ENCODE measurements around the gene TPMT. TPM values are rescaled to one million over a fixed set of nuclear protein-coding genes. Genes with fewer than 3 reads are reported as not detected.

Gene TPMT
- total and polyA plus RNA-seq, 9 donors = 4.2 to 11.5 (median 5.4) TPM

- Histone ChIP-seq H3K27me3 (no peaks in the 10 kb centered on the region), H3K9me3 (no peaks in the 10 kb centered on the region), H3K27ac (no peak overlapping the region), H3K4me1 (ENCODE audit: insufficient read depth) (no peaks in the 10 kb centered on the region), H3K4me3 (no peak overlapping the region), H3K36me3 (no peaks in the 10 kb centered on the region)
- 88 to 96% (median 95%) methylated on average over 4 of the region's 4 CpGs for WGBS, 3 donors
- DNase-seq = no peak
- TF ChIP-seq EP300 (IDR thresholded peaks at IDR 0.05) = no peak
- no peak for TF ChIP-seq POLR2A (IDR thresholded peaks at IDR 0.05)
- intact Hi-C loops (cut with DNase I) = no loop called here
Observed at GRCh38 chr6:18186540-18187250, 31.8 kb upstream of the TPMT start.

DNA sequence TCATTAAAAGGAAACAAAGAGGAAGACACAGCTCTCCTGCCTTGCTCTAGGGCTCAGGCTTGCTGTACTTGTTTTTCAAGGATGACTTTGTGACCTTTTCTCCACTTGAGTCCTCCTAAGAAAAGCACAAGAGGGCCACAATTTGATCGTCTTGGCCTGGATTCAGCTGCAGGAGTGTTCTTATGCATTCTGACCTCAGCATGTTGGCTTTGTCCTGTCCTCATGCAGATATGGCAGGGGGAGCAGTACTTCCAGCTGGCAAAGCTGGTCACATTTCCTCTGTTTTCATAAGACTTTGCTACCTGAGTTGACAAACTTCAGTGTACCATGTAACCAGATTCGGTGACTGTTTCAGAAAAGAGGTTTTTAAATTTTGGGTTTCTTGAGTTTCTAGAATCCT lies 31.2 kb upstream of the TPMT start:
- no peak for TF ChIP-seq EP300 (IDR thresholded peaks at IDR 0.05)
- TF ChIP-seq POLR2A (IDR thresholded peaks at IDR 0.05) = no peak
- no peak for TF ChIP-seq CTCF (IDR thresholded peaks at IDR 0.05)
- H3K4me1 ChIP-seq (ENCODE audit: insufficient read depth) = no peaks in the 10 kb centered on the region
- H3K4me3 ChIP-seq = no peak overlapping the region
- no peaks in the 10 kb centered on the region for H3K27me3 ChIP-seq
- H3K9me3 ChIP-seq = no peaks in the 10 kb centered on the region
- no peak overlapping the region for H3K27ac ChIP-seq
- DNase-seq = no peak
- intact Hi-C loops (cut with DNase I) = no loop called here
- H3K36me3 ChIP-seq = no peaks in the 10 kb centered on the region
- WGBS, 3 donors = 67 to 77% (median 75%) methylated on average over 2 of the region's 2 CpGs

- TF ChIP-seq POLR2A (IDR thresholded peaks at IDR 0.05) (no peak), EP300 (IDR thresholded peaks at IDR 0.05) (no peak), CTCF (IDR thresholded peaks at IDR 0.05) (no peak)
- H3K27me3 ChIP-seq = no peaks in the 10 kb centered on the region
- intact Hi-C loops (cut with DNase I) = no loop called here
- H3K4me1 ChIP-seq (ENCODE audit: insufficient read depth) = no peaks in the 10 kb centered on the region
- 80 to 92% (median 90%) methylated on average over 1 of the region's 1 CpG for WGBS, 3 donors
- H3K4me3 ChIP-seq = no peak overlapping the region
- no peak for DNase-seq
- H3K36me3 ChIP-seq = no peaks in the 10 kb centered on the region
- no peak overlapping the region for H3K27ac ChIP-seq
- no peaks in the 10 kb centered on the region for H3K9me3 ChIP-seq
Observed at GRCh38 chr6:18185624-18186023, 30.7 kb upstream of the TPMT start.

DNA sequence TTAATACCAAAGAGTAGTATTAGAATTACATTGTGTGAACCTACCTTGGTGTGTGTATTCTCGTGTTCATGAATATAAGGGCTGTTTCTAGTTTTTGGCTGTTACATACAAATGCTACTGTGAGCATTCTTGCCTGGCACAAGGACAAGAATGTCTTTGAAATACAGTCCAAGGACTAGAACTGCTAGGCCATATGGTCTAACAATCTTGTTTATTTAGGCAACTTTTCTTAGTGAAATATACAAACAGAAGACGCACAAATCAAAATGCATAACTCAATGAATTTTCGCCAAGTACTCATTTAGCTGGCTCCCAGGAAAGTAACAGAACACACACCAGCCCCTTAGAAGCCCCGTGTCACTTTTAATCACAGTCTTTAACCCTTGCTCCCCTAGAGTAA lies 28.9 kb upstream of the TPMT start:
- no peak for DNase-seq
- Histone ChIP-seq H3K4me3 (no peak overlapping the region), H3K36me3 (no peaks in the 10 kb centered on the region), H3K27me3 (no peaks in the 10 kb centered on the region), H3K4me1 (ENCODE audit: insufficient read depth) (no peaks in the 10 kb centered on the region), H3K27ac (no peak overlapping the region), H3K9me3 (no peaks in the 10 kb centered on the region)
- WGBS, 3 donors = 23 to 39% (median 27%) methylated on average over 4 of the region's 4 CpGs
- intact Hi-C loops (cut with DNase I) = no loop called here
- no peak for TF ChIP-seq POLR2A (IDR thresholded peaks at IDR 0.05)
- no peak for TF ChIP-seq CTCF (IDR thresholded peaks at IDR 0.05)
- TF ChIP-seq EP300 (IDR thresholded peaks at IDR 0.05) = no peak

DNA sequence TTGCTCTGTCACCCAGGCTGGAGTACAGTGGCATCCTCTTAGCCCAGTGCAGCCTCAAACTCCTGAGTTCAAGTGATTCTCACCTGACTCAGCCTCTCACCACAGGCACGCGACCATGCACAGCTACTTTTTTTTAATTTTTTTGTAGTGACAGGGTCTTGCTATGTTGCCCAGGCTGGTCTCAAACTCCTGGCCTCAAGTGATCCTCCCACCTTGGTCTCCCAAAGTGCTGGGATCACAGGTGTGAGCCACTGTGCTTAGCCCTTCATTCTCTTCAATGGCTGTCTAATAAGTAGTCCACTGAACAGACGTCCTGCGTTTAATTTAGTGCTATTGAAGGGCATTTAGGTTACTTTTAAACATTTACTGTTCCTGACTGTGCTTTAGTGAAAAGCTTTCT lies 27.7 kb upstream of the TPMT start:
- no peaks in the 10 kb centered on the region for H3K27me3 ChIP-seq
- TF ChIP-seq CTCF (IDR thresholded peaks at IDR 0.05) = no peak
- TF ChIP-seq EP300 (IDR thresholded peaks at IDR 0.05) = no peak
- TF ChIP-seq POLR2A (IDR thresholded peaks at IDR 0.05) = no peak
- no peaks in the 10 kb centered on the region for H3K9me3 ChIP-seq
- 68 to 86% (median 83%) methylated on average over 4 of the region's 4 CpGs for WGBS, 3 donors
- no peak overlapping the region for H3K4me3 ChIP-seq
- no peaks in the 10 kb centered on the region for H3K36me3 ChIP-seq
- H3K27ac ChIP-seq = no peak overlapping the region
- no peak for DNase-seq
- H3K4me1 ChIP-seq (ENCODE audit: insufficient read depth) = no peaks in the 10 kb centered on the region
- intact Hi-C loops (cut with DNase I) = no loop called here
